Transverse colon (tissue), 4 donors: ENCODE results near the gene PUM1.

ENCODE experiments used
- POLR2A ChIP-seq: fragments of 450-650 bp; IDR thresholded peaks from one replicate; pipeline ENCODE4 v1.6.1; 2016; ENCODE audit warnings: antibody characterized with exemption, mild to moderate bottlenecking, moderate library complexity
- POLR2AphosphoS5 ChIP-seq, 3 donors: sonication (generic); formaldehyde crosslinking; IDR thresholded peaks; one replicate each; pipeline ENCODE4 v1.6.1; 2016; ENCODE audit warnings: antibody characterized with exemption in 3 of 3
- TF ChIP-seq, protein P1 (sequence below), 5 experiments: fragments of 200-600 bp in 3 of 5; fragments of 450-650 bp in 2 of 5; sonication (generic) in 3 of 5; IDR thresholded peaks; 1 replicate in 2 of 5; 2 replicates in 3 of 5; pipeline ENCODE4 v1.5.1; 2016 to 2017; ENCODE audit warnings: antibody characterized with exemption in 5 of 5, inconsistent platforms in 3 of 5, mild to moderate bottlenecking in 2 of 5, moderate library complexity in 1 of 5

DNA sequence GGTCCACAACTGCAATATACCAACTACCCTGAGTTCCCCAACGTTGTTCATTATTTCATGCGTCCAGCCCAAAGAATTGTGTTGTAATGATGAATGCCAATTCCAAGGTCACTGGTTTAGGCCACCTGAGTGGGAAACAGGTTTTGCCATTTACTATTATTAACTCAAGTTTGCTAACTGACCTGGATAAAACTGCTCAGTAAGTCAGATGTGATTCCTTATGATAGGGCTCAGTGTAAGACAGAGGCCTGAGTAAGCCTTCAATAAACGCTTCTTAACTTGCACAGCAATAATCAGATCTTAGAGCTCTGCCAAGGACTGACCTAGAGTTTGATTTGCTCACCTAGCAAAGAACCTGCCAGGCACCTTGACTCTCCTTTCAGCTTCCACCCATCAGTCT lies 10.0 kb downstream of the PUM1 start:
- TF ChIP-seq, protein P1, sequence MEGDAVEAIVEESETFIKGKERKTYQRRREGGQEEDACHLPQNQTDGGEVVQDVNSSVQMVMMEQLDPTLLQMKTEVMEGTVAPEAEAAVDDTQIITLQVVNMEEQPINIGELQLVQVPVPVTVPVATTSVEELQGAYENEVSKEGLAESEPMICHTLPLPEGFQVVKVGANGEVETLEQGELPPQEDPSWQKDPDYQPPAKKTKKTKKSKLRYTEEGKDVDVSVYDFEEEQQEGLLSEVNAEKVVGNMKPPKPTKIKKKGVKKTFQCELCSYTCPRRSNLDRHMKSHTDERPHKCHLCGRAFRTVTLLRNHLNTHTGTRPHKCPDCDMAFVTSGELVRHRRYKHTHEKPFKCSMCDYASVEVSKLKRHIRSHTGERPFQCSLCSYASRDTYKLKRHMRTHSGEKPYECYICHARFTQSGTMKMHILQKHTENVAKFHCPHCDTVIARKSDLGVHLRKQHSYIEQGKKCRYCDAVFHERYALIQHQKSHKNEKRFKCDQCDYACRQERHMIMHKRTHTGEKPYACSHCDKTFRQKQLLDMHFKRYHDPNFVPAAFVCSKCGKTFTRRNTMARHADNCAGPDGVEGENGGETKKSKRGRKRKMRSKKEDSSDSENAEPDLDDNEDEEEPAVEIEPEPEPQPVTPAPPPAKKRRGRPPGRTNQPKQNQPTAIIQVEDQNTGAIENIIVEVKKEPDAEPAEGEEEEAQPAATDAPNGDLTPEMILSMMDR (IDR thresholded peaks at IDR 0.05), result no peak
- TF ChIP-seq POLR2A (no peak), POLR2AphosphoS5 (IDR thresholded peaks at IDR 0.05) (no peak)
